Suprapubic skin (tissue), 3 donors: ENCODE measurements around the gene IMMP2L.

ENCODE experiments used
- POLR2AphosphoS5 ChIP-seq, 3 donors: sonication (generic); formaldehyde crosslinking; IDR thresholded peaks; one replicate each; pipeline ENCODE4 v1.6.1; 2017; ENCODE audit warnings: antibody characterized with exemption in 3 of 3
- TF ChIP-seq, protein P1 (sequence below), 2 donors: fragments of 200-600 bp in 1 of 2; fragments of 450-650 bp in 1 of 2; sonication (generic) in 1 of 2; IDR thresholded peaks; one replicate each; pipeline ENCODE4 v1.5.1; 2016 to 2019; ENCODE audit warnings: antibody characterized with exemption in 2 of 2, mild to moderate bottlenecking in 1 of 2, moderate library complexity in 1 of 2

DNA sequence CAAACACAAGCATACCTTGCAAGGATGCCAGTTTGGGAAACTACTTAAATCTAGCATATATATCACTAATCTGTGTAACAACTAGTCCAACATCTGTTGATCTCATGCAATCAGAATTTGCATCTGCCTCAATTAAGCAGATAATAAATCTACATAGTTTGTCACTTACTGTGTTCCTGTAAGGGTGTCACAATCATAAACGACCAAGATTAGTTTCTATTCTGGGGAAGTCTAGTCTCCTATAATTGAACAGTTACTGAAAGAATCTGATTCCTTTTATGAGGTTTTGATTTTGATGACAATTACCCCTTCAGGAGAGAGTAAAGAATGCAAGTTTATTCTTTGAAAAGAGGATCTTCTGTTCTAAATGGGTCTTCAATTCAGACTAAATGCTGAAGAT lies 556.8 kb downstream of the IMMP2L start:
- no peak for TF ChIP-seq POLR2AphosphoS5 (IDR thresholded peaks at IDR 0.05)
- TF ChIP-seq, protein P1, sequence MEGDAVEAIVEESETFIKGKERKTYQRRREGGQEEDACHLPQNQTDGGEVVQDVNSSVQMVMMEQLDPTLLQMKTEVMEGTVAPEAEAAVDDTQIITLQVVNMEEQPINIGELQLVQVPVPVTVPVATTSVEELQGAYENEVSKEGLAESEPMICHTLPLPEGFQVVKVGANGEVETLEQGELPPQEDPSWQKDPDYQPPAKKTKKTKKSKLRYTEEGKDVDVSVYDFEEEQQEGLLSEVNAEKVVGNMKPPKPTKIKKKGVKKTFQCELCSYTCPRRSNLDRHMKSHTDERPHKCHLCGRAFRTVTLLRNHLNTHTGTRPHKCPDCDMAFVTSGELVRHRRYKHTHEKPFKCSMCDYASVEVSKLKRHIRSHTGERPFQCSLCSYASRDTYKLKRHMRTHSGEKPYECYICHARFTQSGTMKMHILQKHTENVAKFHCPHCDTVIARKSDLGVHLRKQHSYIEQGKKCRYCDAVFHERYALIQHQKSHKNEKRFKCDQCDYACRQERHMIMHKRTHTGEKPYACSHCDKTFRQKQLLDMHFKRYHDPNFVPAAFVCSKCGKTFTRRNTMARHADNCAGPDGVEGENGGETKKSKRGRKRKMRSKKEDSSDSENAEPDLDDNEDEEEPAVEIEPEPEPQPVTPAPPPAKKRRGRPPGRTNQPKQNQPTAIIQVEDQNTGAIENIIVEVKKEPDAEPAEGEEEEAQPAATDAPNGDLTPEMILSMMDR (IDR thresholded peaks at IDR 0.05) = no peak
